Measurements from ENCODE around the gene LAMC1.

Gene LAMC1

DNA sequence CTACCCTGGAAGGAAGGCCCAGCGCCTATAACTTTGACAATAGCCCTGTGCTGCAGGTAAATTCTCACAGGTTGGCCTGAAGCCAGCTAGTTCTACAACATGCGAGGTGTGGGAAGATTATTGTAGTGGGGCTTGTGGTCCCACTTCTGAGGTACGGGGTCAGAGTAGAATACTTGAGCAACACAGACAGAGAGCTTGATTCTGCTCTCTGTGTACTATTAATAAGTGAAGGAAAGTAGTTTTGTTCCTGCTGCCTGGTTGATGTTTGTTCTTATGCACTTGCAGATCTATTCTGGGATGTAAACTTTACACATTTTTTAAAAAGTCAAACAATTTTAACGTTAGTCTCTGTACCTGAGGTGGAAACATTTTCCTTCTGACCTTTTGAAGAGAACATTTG is 80.4 kb downstream of the LAMC1 start:
- no peak overlapping the region for H3K4me3 ChIP-seq (ENCODE audit: control insufficient read depth, low read depth, low read length)
- TF ChIP-seq, protein P1, sequence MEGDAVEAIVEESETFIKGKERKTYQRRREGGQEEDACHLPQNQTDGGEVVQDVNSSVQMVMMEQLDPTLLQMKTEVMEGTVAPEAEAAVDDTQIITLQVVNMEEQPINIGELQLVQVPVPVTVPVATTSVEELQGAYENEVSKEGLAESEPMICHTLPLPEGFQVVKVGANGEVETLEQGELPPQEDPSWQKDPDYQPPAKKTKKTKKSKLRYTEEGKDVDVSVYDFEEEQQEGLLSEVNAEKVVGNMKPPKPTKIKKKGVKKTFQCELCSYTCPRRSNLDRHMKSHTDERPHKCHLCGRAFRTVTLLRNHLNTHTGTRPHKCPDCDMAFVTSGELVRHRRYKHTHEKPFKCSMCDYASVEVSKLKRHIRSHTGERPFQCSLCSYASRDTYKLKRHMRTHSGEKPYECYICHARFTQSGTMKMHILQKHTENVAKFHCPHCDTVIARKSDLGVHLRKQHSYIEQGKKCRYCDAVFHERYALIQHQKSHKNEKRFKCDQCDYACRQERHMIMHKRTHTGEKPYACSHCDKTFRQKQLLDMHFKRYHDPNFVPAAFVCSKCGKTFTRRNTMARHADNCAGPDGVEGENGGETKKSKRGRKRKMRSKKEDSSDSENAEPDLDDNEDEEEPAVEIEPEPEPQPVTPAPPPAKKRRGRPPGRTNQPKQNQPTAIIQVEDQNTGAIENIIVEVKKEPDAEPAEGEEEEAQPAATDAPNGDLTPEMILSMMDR (conservative IDR thresholded peaks at IDR 0.05; ENCODE audit: control insufficient read depth, insufficient read depth, low read depth, low read length): no peak
- DNase-seq (ENCODE audit: low read depth): no peak

DNA sequence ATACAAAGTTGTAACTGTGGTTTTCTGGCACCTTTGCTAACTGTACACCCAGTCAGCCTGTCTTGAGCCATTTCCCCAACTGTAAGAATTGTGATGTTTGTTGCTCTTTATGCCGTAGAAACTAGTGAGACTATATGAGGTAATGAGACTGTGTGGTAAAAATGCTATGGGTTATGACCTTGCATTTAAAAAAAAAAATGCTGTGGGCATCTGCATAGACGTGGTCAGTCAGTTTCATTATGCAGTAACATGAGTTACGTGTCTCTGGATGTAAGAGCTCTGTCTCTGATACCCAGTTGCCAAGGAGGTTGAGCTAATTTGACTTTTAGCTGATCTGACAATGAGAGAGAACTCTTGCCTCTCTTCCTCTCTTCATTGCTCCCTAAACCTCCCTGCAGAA is 82.2 kb downstream of the LAMC1 start:
- TF ChIP-seq, protein P1 (conservative IDR thresholded peaks at IDR 0.05; ENCODE audit: control insufficient read depth, insufficient read depth, low read depth, low read length): no peak
- DNase-seq (ENCODE audit: low read depth): peak; percentile 74
- H3K4me3 ChIP-seq (ENCODE audit: control insufficient read depth, low read depth, low read length): no peak overlapping the region

DNA sequence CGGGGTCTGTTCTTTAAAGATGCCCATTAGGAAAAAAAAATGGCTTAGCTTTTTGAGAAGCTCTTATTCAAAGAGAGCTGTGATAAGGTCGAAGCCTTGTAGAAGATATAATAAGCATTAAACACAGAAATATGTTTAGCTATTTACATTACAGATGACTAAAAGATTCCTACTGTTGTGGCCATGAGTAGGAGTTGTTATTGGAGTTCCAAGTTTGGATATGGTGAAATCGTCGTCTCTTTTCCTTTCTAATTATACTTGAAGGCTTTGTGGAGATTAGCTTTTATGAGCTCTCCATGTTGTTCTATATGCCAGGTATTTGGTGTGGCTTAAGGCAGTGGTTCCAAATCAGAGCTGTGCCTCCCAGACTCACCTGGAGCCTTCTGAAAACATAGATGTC is 82.9 kb downstream of the LAMC1 start:
- H3K4me3 ChIP-seq (ENCODE audit: control insufficient read depth, low read depth, low read length): no peak overlapping the region
- peak; percentile 55 for DNase-seq (ENCODE audit: low read depth)
- TF ChIP-seq, protein P1 (conservative IDR thresholded peaks at IDR 0.05; ENCODE audit: control insufficient read depth, insufficient read depth, low read depth, low read length): no peak

DNA sequence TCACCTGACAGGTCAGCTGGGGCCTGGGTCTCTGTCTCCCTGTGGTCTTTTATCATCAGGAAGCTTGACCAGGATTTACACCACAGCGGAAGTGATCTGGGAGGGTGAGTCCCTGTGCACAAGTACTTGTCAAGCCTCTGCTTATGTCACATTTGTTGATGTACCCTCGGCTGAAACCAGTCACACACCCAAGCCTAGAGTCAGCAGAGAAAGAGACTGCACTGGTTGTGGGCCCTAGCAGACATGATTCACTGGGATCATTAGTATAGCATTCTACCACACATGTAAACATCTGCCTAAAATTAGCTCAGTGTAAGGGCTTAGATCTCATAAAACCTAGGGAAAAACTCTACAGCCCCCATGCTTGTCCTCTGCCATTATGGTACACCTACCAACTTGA is 83.5 kb downstream of the LAMC1 start:
- H3K4me3 ChIP-seq (ENCODE audit: control insufficient read depth, low read depth, low read length): no peak overlapping the region
- TF ChIP-seq, protein P1 (conservative IDR thresholded peaks at IDR 0.05; ENCODE audit: control insufficient read depth, insufficient read depth, low read depth, low read length): no peak
- DNase-seq (ENCODE audit: low read depth): peak; percentile 28

DNA sequence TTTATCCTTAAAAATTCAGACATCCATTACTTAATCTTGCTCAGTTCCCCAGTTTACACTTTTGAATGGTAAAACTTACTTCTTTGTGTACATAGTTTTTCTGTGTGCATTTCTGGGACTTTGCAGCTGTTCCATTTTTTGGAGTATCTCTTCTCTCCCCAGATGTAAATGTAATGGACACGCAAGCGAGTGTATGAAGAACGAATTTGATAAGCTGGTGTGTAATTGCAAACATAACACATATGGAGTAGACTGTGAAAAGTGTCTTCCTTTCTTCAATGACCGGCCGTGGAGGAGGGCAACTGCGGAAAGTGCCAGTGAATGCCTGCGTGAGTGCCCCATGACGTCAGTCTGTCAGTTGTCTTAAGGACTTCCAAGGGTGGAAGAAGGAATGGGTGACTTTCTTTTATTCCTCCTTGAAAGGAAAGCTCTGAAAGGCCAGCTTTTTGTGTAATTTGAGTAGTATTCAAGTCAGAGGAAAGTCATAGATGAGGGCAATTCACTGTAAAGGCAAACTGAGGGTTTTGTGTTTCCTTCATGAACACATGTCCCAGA is 87.2 kb downstream of the LAMC1 start:
- no peak for DNase-seq (ENCODE audit: low read depth)
- H3K4me3 ChIP-seq (ENCODE audit: control insufficient read depth, low read depth, low read length): no peak overlapping the region
- TF ChIP-seq, protein P1 (conservative IDR thresholded peaks at IDR 0.05; ENCODE audit: control insufficient read depth, insufficient read depth, low read depth, low read length): no peak

DNA sequence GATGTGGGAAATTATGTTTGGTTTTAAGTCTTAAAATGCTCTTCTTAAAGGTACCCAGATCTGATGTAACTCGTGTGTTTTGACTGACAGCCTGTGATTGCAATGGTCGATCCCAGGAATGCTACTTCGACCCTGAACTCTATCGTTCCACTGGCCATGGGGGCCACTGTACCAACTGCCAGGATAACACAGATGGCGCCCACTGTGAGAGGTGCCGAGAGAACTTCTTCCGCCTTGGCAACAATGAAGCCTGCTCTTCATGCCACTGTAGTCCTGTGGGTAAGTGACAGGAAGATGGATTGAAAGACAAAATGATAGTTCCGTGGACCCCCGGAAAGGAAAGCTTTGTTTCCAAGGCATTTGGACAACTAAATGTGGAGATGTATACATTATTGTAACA is 91.2 kb downstream of the LAMC1 start:
- H3K4me3 ChIP-seq (ENCODE audit: control insufficient read depth, low read depth, low read length): no peak overlapping the region
- TF ChIP-seq, protein P1 (conservative IDR thresholded peaks at IDR 0.05; ENCODE audit: control insufficient read depth, insufficient read depth, low read depth, low read length): no peak
- DNase-seq (ENCODE audit: low read depth): no peak

DNA sequence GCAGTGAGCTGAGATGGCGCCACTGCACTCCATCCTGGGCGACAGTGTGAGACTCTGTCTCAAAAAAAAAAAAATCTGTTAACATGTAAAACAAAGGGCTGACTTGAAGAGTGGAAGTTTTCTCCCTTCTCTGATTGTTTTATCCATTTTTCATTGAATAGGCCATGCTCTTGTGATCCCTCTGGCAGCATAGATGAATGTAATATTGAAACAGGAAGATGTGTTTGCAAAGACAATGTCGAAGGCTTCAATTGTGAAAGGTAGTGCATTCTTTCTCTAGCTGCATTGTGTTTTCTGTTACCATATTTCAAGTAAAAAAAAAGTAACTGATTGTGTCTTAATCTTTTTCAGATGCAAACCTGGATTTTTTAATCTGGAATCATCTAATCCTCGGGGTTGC is 93.2 kb downstream of the LAMC1 start:
- no peak for DNase-seq (ENCODE audit: low read depth)
- no peak overlapping the region for H3K4me3 ChIP-seq (ENCODE audit: control insufficient read depth, low read depth, low read length)
- TF ChIP-seq, protein P1 (conservative IDR thresholded peaks at IDR 0.05; ENCODE audit: control insufficient read depth, insufficient read depth, low read depth, low read length): no peak

Data from fibroblast of mammary gland (primary cell).